ENCODE measurements around the gene MBNL2. TPM values are rescaled to one million over a fixed set of nuclear protein-coding genes. Genes with fewer than 3 reads are reported as not detected.

MBNL2 gene
- total RNA-seq, 1 donor from 2014 or later = 27.2 TPM

DNA sequence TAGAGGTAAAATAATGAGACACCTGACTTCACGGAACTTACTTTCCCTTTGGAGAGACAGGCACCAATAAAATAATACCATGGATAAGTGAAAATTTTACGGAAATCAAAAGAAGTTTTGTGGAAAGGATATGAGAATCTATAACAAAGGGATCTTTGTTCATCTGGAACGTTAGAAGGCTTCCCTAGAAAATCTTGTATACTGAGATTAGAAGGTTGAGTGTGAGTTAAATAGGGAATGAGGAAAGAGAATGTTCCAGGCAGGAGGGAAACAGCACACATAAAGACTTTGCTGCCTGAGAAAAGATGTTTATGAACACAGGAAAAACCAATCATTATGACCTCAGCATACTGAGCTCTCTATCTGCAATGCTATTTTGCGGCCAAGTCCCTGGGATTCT is 192.3 kb downstream of the MBNL2 start:
- no peaks in the 10 kb centered on the region for H3K36me3 Mint-ChIP-seq (ENCODE audit: low read depth)
- no peak overlapping the region for H3K4me3 Mint-ChIP-seq (ENCODE audit: low read depth)
- intact Hi-C loops (cut with micrococcal nuclease) = no loop called here
- no peak overlapping the region for H3K27ac Mint-ChIP-seq
- peaks cover 5% of the 10 kb centered on the region for H3K27me3 Mint-ChIP-seq (ENCODE audit: low read depth)
- H3K4me1 Mint-ChIP-seq (ENCODE audit: low read depth) = no peaks in the 10 kb centered on the region
- no peak for DNase-seq (ENCODE audit: low spot score)
- H3K9me3 Mint-ChIP-seq = no peaks in the 10 kb centered on the region

GRCh38 chr13:97417698-97418097 is 195.6 kb downstream of the MBNL2 start:
- no peak overlapping the region for H3K4me3 Mint-ChIP-seq (ENCODE audit: low read depth)
- H3K27me3 Mint-ChIP-seq (ENCODE audit: low read depth) = peaks cover 8% of the 10 kb centered on the region
- intact Hi-C loops (cut with micrococcal nuclease) = no loop called here
- H3K36me3 Mint-ChIP-seq (ENCODE audit: low read depth) = no peaks in the 10 kb centered on the region
- DNase-seq (ENCODE audit: low spot score) = no peak
- no peaks in the 10 kb centered on the region for H3K9me3 Mint-ChIP-seq
- H3K27ac Mint-ChIP-seq = no peak overlapping the region
- H3K4me1 Mint-ChIP-seq (ENCODE audit: low read depth) = no peaks in the 10 kb centered on the region

DNA sequence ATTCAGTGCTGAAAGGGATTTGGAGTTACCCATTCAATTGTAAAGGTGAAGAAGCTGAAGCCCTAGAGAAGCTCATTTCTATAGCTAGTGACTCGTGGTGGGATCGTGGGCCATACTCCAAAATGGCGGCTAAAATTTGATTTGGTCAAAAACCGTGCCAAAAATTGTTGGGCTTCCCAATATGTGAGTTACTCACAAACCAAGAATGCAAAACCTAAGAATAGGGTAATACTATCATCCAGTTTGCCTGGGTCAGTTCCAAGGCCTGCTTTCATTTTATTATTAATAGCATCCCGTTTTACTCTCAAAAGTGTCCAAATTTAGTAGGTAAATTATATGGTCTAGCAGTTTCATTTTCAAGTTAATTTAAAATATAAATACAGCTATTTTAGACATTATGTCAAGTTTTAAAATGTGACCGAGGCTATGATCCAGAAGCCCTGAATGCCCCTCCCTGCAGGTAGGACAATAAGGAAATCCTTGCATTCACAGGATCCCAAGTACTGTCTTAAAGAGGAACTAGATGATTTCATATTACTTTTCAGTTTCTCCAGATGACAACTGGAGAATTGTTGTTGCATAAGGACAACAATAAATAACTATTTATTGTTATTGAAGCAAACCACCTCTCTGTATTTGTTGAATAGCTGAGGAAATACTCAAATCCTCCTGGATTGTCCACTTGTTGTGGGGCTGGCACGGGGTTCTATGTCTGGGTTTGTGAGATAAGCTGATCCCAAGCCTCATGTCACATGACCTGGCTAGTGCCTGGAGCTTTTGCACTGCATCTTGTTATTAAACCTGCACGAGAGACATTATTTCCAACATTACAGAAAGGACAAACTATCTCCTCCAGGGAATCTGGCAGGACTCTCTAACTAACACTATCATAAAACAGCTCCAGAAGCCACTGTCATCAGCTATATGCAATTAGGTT is 200.3 kb downstream of the MBNL2 start:
- no peak for DNase-seq (ENCODE audit: low spot score)
- Mint-ChIP-seq H3K27me3 (ENCODE audit: low read depth) (peaks cover 20% of the 10 kb centered on the region), H3K9me3 (no peaks in the 10 kb centered on the region), H3K36me3 (ENCODE audit: low read depth) (no peaks in the 10 kb centered on the region), H3K27ac (no peak overlapping the region), H3K4me1 (ENCODE audit: low read depth) (no peaks in the 10 kb centered on the region), H3K4me3 (ENCODE audit: low read depth) (no peak overlapping the region)
- intact Hi-C loops (cut with micrococcal nuclease) = no loop called here

DNA sequence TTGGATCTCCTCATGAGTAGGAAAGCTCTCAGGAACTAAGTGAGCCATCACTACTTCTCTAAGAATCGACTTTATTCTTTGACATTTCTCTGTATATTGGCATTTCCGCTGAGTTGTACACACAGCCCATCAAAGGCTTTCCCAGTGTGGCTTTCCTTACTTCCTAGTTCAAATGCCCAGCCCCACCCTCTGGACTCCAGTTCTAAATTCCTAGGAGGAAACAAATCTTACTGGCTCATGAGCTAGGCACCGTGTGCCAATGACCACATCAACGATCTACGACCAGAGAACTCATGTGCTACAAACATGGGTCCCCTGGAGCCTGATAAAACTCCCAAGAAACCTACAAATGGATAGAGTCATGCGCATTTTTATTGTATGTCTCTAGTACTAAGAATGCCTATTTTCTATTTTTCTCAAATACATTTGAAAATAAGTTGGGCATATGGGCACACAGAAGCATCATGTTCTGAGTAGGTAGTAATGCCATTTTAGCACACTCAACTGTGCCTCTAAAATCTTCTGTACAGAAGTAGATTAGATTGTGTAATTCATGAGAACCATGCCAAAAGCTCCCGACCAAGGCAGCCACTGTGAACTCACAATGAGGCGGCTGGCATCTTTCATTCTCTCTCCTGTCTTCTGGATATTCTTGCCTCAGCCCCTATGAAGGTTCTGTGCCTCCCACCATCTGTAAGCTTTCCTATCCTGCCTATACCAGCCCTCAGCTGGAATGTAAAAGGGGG is 201.3 kb downstream of the MBNL2 start:
- Mint-ChIP-seq H3K4me3 (ENCODE audit: low read depth) (no peak overlapping the region), H3K9me3 (no peaks in the 10 kb centered on the region), H3K27ac (no peak overlapping the region), H3K36me3 (ENCODE audit: low read depth) (no peaks in the 10 kb centered on the region), H3K4me1 (ENCODE audit: low read depth) (no peaks in the 10 kb centered on the region), H3K27me3 (ENCODE audit: low read depth) (peaks cover 25% of the 10 kb centered on the region)
- no peak for DNase-seq (ENCODE audit: low spot score)
- intact Hi-C loops (cut with micrococcal nuclease) = no loop called here

GRCh38 chr13:97425590-97425989 is 203.5 kb downstream of the MBNL2 start:
- Mint-ChIP-seq H3K36me3 (ENCODE audit: low read depth) (no peaks in the 10 kb centered on the region), H3K4me3 (ENCODE audit: low read depth) (no peak overlapping the region), H3K27me3 (ENCODE audit: low read depth) (peaks cover 34% of the 10 kb centered on the region), H3K4me1 (ENCODE audit: low read depth) (peaks cover 1% of the 10 kb centered on the region), H3K9me3 (no peaks in the 10 kb centered on the region), H3K27ac (no peak overlapping the region)
- intact Hi-C loops (cut with micrococcal nuclease) = no loop called here
- DNase-seq (ENCODE audit: low spot score) = no peak

- intact Hi-C loops (cut with micrococcal nuclease) = no loop called here
- H3K27ac Mint-ChIP-seq = no peak overlapping the region
- H3K27me3 Mint-ChIP-seq (ENCODE audit: low read depth) = peaks cover 31% of the 10 kb centered on the region
- peaks cover 9% of the 10 kb centered on the region for H3K4me1 Mint-ChIP-seq (ENCODE audit: low read depth)
- H3K36me3 Mint-ChIP-seq (ENCODE audit: low read depth) = no peaks in the 10 kb centered on the region
- H3K4me3 Mint-ChIP-seq (ENCODE audit: low read depth) = no peak overlapping the region
- H3K9me3 Mint-ChIP-seq = no peaks in the 10 kb centered on the region
- no peak for DNase-seq (ENCODE audit: low spot score)
Observed at GRCh38 chr13:97426695-97427094, 204.6 kb downstream of the MBNL2 start.

DNA sequence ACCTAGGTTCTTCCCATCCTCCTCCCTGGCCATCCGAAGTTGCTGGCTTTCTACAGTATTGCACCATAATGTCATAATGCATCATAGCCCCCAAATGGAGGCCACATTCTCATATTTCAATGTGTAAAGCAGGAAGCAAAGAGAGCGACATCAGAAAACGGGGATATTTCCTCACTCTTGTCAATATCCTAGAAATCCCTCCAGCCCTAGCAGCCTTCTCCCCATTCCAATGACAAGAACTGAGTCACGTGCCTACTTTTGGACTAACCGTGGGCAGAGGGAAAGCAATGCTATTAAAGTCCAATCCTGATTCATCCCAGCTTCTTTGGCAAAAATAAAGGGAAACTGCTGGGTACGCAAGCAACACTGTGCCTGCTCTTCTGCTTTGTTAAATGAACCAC is 207.5 kb downstream of the MBNL2 start:
- H3K4me3 Mint-ChIP-seq (ENCODE audit: low read depth) = no peak overlapping the region
- intact Hi-C loops (cut with micrococcal nuclease) = loop anchor here (5.0 to 10.0 kb wide), 2 partner anchors 715 to 1143 kb away; partner anchors contain the start of gene FARP1
- H3K36me3 Mint-ChIP-seq (ENCODE audit: low read depth) = no peaks in the 10 kb centered on the region
- no peak overlapping the region for H3K27ac Mint-ChIP-seq
- peaks cover 16% of the 10 kb centered on the region for H3K4me1 Mint-ChIP-seq (ENCODE audit: low read depth)
- no peaks in the 10 kb centered on the region for H3K9me3 Mint-ChIP-seq
- peaks cover 25% of the 10 kb centered on the region for H3K27me3 Mint-ChIP-seq (ENCODE audit: low read depth)
- no peak for DNase-seq (ENCODE audit: low spot score)

GRCh38 chr13:97430296-97430695 is 208.2 kb downstream of the MBNL2 start:
- H3K27ac Mint-ChIP-seq = no peak overlapping the region
- H3K9me3 Mint-ChIP-seq = no peaks in the 10 kb centered on the region
- DNase-seq (ENCODE audit: low spot score) = no peak
- H3K4me1 Mint-ChIP-seq (ENCODE audit: low read depth) = peaks cover 21% of the 10 kb centered on the region
- H3K4me3 Mint-ChIP-seq (ENCODE audit: low read depth) = no peak overlapping the region
- peaks cover 3% of the 10 kb centered on the region for H3K36me3 Mint-ChIP-seq (ENCODE audit: low read depth)
- H3K27me3 Mint-ChIP-seq (ENCODE audit: low read depth) = peaks cover 21% of the 10 kb centered on the region
- intact Hi-C loops (cut with micrococcal nuclease) = loop anchor here (5.0 to 10.0 kb wide), 2 partner anchors 715 to 1142 kb away; partner anchors contain the start of gene FARP1

GRCh38 chr13:97431171-97431764 is 209.1 kb downstream of the MBNL2 start:
- H3K4me3 Mint-ChIP-seq (ENCODE audit: low read depth) = peak overlapping the region; percentile 22
- H3K4me1 Mint-ChIP-seq (ENCODE audit: low read depth) = peaks cover 28% of the 10 kb centered on the region
- peaks cover 18% of the 10 kb centered on the region for H3K27me3 Mint-ChIP-seq (ENCODE audit: low read depth)
- H3K9me3 Mint-ChIP-seq = no peaks in the 10 kb centered on the region
- H3K36me3 Mint-ChIP-seq (ENCODE audit: low read depth) = peaks cover 5% of the 10 kb centered on the region
- H3K27ac Mint-ChIP-seq = no peak overlapping the region
- intact Hi-C loops (cut with micrococcal nuclease) = loop anchor here (5.0 to 10.0 kb wide), 2 partner anchors 714 to 1141 kb away; partner anchors contain the start of gene FARP1
- DNase-seq (ENCODE audit: low spot score) = no peak

DNA sequence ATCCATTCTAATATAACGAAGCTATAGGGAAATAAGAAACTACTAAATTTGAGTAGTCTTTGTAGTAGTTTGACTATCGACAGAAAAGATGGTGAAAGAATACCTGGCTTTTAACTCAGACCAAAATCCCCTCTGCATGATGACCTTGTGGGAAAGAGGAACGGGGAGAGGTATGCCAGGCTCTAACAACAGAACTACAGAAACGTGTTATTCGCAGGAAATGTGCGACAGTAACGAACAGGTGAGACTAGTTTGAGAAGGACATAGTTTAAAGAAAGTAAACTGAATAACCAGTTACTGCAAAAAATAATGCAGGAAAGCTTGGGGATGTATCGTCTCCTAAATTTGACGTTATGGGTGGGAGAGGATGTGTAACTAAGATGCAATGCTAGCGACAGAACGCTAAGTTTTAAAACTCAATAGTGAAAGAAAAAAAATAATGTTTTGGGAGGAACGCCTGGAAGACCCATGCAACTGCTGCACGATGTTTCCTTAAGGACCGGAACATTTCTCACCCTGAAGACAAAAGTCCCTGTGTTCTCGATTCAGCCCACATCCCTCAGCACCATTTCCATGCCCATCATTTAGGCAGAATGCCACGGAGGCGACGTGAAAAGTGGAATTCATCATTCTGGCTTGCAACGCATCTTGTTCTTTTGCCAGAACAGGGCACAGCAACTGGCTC is 210.2 kb downstream of the MBNL2 start:
- peaks cover 34% of the 10 kb centered on the region for H3K4me1 Mint-ChIP-seq (ENCODE audit: low read depth)
- H3K27ac Mint-ChIP-seq = peak overlapping the region; percentile 99
- DNase-seq (ENCODE audit: low spot score) = no peak
- H3K4me3 Mint-ChIP-seq (ENCODE audit: low read depth) = peak overlapping the region; percentile 98
- H3K27me3 Mint-ChIP-seq (ENCODE audit: low read depth) = peaks cover 14% of the 10 kb centered on the region
- H3K36me3 Mint-ChIP-seq (ENCODE audit: low read depth) = peaks cover 11% of the 10 kb centered on the region
- no peaks in the 10 kb centered on the region for H3K9me3 Mint-ChIP-seq
- intact Hi-C loops (cut with micrococcal nuclease) = loop anchor here (2.0 to 10.0 kb wide), 4 partner anchors 330 to 1756 kb away; partner anchors contain the start of genes DNAJC3 and FARP1

GRCh38 chr13:97432917-97433726 is 211.0 kb downstream of the MBNL2 start:
- H3K27ac Mint-ChIP-seq = peak overlapping the region; percentile 99
- intact Hi-C loops (cut with micrococcal nuclease) = loop anchor here (1.0 to 10.0 kb wide), 8 partner anchors 142 to 1756 kb away; partner anchors contain the start of genes DNAJC3 and FARP1
- peak overlapping the region; percentile 98 for H3K4me3 Mint-ChIP-seq (ENCODE audit: low read depth)
- peak; percentile 99 for DNase-seq (ENCODE audit: low spot score)
- H3K4me1 Mint-ChIP-seq (ENCODE audit: low read depth) = peaks cover 34% of the 10 kb centered on the region
- no peaks in the 10 kb centered on the region for H3K9me3 Mint-ChIP-seq
- peaks cover 9% of the 10 kb centered on the region for H3K27me3 Mint-ChIP-seq (ENCODE audit: low read depth)
- peaks cover 11% of the 10 kb centered on the region for H3K36me3 Mint-ChIP-seq (ENCODE audit: low read depth)
